ENCODE results near the gene TBC1D32.
"Not testable (repeated sequence)": the region's sequence is repeated elsewhere in the genome, so short reads cannot be mapped to it uniquely, and the experiment has no call there.

TBC1D32 gene

GRCh38 chr6:121110733-121111132, 223.5 kb downstream of the TBC1D32 start:
- DNase-seq (ENCODE audit: low spot score): no peak

GRCh38 chr6:121106962-121107361, 227.3 kb downstream of the TBC1D32 start:
- no peak for DNase-seq (ENCODE audit: low spot score)

GRCh38 chr6:121105461-121105860, 228.8 kb downstream of the TBC1D32 start:
- no peak for DNase-seq (ENCODE audit: low spot score)

- no peak for DNase-seq (ENCODE audit: low spot score)
Observed at GRCh38 chr6:121093928-121094327, 240.4 kb downstream of the TBC1D32 start.

- DNase-seq (ENCODE audit: low spot score): no peak
Observed at GRCh38 chr6:121090492-121090891, 243.8 kb downstream of the TBC1D32 start.

- no peak for DNase-seq (ENCODE audit: low spot score)
Observed at GRCh38 chr6:121086876-121087275, 247.4 kb downstream of the TBC1D32 start.

- no peak for DNase-seq (ENCODE audit: low spot score)
Observed at GRCh38 chr6:121076119-121076518, 258.2 kb downstream of the TBC1D32 start.

GRCh38 chr6:121068749-121069148, 265.5 kb downstream of the TBC1D32 start:
- not testable (repeated sequence) for DNase-seq (ENCODE audit: low spot score)

- no peak for DNase-seq (ENCODE audit: low spot score)
Observed at GRCh38 chr6:121067381-121067780, 266.9 kb downstream of the TBC1D32 start.

GRCh38 chr6:121064345-121064744, 269.9 kb downstream of the TBC1D32 start:
- no peak for DNase-seq (ENCODE audit: low spot score)

- DNase-seq (ENCODE audit: low spot score): peak; percentile 26
Observed at GRCh38 chr6:121055572-121056163, 278.6 kb downstream of the TBC1D32 start.

- DNase-seq (ENCODE audit: low spot score): not testable (repeated sequence)
Observed at GRCh38 chr6:121048593-121048992, 285.7 kb downstream of the TBC1D32 start.

- DNase-seq (ENCODE audit: low spot score): not testable (repeated sequence)
Observed at GRCh38 chr6:121044905-121045304, 289.4 kb downstream of the TBC1D32 start.

- DNase-seq (ENCODE audit: low spot score): not testable (repeated sequence)
Observed at GRCh38 chr6:121043706-121044105, 290.6 kb downstream of the TBC1D32 start.

GRCh38 chr6:121043211-121043610, 291.1 kb downstream of the TBC1D32 start:
- not testable (repeated sequence) for DNase-seq (ENCODE audit: low spot score)

GRCh38 chr6:121042766-121043165, 291.5 kb downstream of the TBC1D32 start:
- DNase-seq (ENCODE audit: low spot score): no peak

GRCh38 chr6:121040831-121041230, 293.4 kb downstream of the TBC1D32 start:
- no peak for DNase-seq (ENCODE audit: low spot score)

- DNase-seq (ENCODE audit: low spot score): no peak
Observed at GRCh38 chr6:121033091-121033490, 301.2 kb downstream of the TBC1D32 start.

- DNase-seq (ENCODE audit: low spot score): no peak
Observed at GRCh38 chr6:121032268-121033006, 301.8 kb downstream of the TBC1D32 start.

Data from germinal center (tissue), 1 donor.